ENCODE measurements around the gene CD6.

Gene CD6

GRCh38 chr11:60977224-60977623 is 5.7 kb downstream of the CD6 start:
- H3K9ac ChIP-seq (ENCODE audit: low read depth, low read length): no peak overlapping the region
- no peaks in the 10 kb centered on the region for H3K36me3 ChIP-seq (ENCODE audit: insufficient read depth, low read length)
- H3K9me3 ChIP-seq (ENCODE audit: control insufficient read depth, insufficient read depth, low read length): no peaks in the 10 kb centered on the region
- no peaks in the 10 kb centered on the region for H3K4me1 ChIP-seq (ENCODE audit: insufficient read depth, low read length)

DNA sequence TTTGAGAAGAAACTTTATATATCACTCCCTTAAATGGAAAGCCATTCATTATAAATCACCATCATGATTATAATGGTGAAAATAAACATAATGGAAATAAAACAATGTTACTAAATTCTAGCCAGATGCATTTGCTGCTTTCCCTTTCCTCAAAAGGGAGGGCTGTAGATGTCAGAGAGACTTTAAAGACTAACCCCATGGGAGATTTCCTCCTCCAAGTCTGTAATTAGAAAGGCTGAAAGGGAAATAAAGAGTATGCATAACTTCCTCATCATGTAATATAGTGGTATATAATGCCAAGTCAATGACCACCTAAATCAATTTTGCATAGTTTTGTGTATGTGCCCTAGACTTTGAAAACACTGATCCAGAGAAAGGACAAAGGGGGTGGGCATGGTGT is 6.4 kb downstream of the CD6 start:
- H3K4me1 ChIP-seq (ENCODE audit: insufficient read depth, low read length): no peaks in the 10 kb centered on the region
- H3K36me3 ChIP-seq (ENCODE audit: insufficient read depth, low read length): no peaks in the 10 kb centered on the region
- H3K9me3 ChIP-seq (ENCODE audit: control insufficient read depth, insufficient read depth, low read length): no peaks in the 10 kb centered on the region
- H3K9ac ChIP-seq (ENCODE audit: low read depth, low read length): no peak overlapping the region

DNA sequence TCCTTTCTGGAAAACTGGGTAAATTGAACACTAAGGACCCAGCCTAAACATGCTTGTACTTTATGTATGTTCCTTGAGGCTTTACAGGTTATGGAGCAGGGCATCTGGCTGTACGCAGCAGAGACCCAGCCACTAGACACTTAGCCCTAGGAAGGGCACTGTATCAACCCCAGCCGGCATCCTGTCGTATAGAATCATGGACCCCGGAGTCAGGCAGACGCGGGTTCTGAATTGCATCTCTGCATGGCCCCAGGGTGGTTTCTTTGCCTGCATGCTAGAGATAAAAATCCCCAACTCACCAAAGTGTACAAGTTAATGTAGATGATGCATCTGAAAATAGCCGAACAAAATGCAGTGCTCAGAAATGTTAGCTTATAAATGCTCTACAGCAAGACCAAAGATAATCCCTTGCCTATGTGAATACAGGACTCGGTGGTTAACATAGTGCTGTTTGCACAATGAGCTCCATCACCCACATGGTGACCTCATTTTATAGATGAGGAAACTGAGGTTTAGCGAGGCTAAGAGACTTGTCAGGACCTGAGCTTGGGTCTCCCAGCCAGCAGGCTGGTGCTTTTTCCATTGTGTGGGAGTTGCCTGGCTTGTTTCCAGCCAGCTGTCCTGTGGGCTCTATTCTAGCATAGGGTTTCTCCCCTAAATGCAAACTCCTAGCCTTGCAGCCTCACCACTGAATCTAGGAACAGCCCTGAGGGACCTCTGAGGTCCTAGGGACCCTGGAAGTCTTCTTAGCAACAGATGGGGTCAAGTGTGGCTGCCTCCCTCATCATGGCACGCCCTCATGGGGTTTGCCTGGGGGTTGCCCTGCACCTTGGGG is 7.3 kb downstream of the CD6 start:
- Histone ChIP-seq H3K9me3 (ENCODE audit: control insufficient read depth, insufficient read depth, low read length) (no peaks in the 10 kb centered on the region), H3K4me1 (ENCODE audit: insufficient read depth, low read length) (no peaks in the 10 kb centered on the region), H3K9ac (ENCODE audit: low read depth, low read length) (no peak overlapping the region), H3K36me3 (ENCODE audit: insufficient read depth, low read length) (no peaks in the 10 kb centered on the region)

DNA sequence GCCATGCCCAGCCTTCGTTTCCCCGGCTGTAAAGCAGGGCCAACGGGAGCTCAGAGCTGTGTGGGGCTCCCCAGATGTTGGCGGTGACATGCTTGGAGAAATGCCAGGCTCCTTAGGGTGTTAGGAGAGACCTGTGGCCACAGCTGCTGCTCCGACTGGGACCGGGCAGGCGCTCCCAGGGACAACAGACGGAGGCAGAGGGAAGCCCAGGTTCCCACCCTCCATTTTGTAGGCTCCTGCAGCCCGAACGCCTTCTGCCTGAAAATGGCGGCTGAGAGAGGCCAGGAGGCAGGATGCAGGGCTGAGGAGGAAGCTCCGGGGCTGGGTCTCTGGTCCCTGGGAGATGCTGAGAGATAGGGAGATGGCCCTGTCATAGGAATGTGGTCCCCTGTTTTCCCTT is 10.0 kb downstream of the CD6 start:
- no peak overlapping the region for H3K9ac ChIP-seq (ENCODE audit: low read depth, low read length)
- no peaks in the 10 kb centered on the region for H3K36me3 ChIP-seq (ENCODE audit: insufficient read depth, low read length)
- H3K4me1 ChIP-seq (ENCODE audit: insufficient read depth, low read length): no peaks in the 10 kb centered on the region
- H3K9me3 ChIP-seq (ENCODE audit: control insufficient read depth, insufficient read depth, low read length): no peaks in the 10 kb centered on the region

DNA sequence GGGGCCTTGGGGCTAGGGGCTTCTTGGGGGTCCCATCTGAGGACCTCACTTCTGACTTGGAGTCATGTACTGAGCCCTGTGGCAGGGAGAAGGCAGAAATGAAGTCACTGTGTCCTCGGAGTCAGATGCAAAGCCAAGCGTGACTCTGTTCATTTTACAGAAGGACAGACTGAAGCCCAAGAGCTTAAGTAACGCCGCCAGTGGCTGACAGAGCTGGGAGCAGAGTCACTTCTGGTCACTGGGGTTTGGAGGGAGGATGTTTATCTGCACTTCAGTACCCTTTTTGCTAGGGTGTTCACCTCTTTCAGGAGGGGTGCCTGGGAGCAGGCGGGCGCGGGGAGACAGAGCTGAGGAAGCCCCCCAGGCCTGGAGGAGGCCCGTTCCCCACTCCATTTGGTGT is 10.7 kb downstream of the CD6 start:
- Histone ChIP-seq H3K9me3 (ENCODE audit: control insufficient read depth, insufficient read depth, low read length) (no peaks in the 10 kb centered on the region), H3K9ac (ENCODE audit: low read depth, low read length) (no peak overlapping the region), H3K36me3 (ENCODE audit: insufficient read depth, low read length) (no peaks in the 10 kb centered on the region), H3K4me1 (ENCODE audit: insufficient read depth, low read length) (no peaks in the 10 kb centered on the region)

GRCh38 chr11:60984149-60984548 is 12.7 kb downstream of the CD6 start:
- Histone ChIP-seq H3K36me3 (ENCODE audit: insufficient read depth, low read length) (no peaks in the 10 kb centered on the region), H3K4me1 (ENCODE audit: insufficient read depth, low read length) (no peaks in the 10 kb centered on the region), H3K9ac (ENCODE audit: low read depth, low read length) (no peak overlapping the region), H3K9me3 (ENCODE audit: control insufficient read depth, insufficient read depth, low read length) (no peaks in the 10 kb centered on the region)

DNA sequence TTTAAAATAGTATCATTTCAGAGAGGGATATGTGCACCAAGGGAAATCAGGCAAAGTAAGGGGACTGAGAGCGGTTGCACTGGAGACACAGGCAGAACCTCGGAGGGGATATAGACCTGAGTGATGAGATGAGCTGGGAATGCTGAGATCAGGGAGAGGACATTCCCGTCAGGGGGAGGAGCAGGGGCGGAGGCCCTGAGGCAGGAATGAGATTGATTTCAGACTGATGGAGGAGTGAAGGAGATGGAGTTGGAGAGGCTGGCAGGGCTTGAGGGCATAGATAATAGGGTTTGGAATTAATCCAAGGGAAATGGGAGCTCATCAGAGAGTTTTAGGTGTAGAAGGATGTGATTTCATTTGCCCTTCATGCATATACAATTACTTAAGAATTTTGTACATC is 13.2 kb downstream of the CD6 start:
- no peaks in the 10 kb centered on the region for H3K36me3 ChIP-seq (ENCODE audit: insufficient read depth, low read length)
- H3K9ac ChIP-seq (ENCODE audit: low read depth, low read length): no peak overlapping the region
- H3K4me1 ChIP-seq (ENCODE audit: insufficient read depth, low read length): no peaks in the 10 kb centered on the region
- H3K9me3 ChIP-seq (ENCODE audit: control insufficient read depth, insufficient read depth, low read length): no peaks in the 10 kb centered on the region

DNA sequence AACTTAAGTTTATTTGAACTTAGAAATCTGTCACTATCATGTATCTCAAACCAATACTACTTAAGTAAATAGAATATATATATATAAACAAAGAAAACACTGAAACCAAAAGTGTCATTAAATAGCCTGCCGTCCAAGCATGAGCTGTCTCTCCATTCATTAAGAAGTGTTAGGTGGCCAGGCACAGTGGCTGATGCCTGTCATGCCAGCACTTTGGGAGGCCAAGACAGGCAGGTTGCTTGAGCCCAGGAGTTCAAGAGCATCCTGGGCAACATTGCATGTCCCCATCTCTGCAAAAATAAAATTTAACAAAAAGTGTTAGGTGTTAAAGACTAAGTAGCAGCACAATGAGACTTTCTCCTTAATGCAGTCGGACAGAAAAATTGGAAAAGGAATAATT is 14.0 kb downstream of the CD6 start:
- H3K9me3 ChIP-seq (ENCODE audit: control insufficient read depth, insufficient read depth, low read length): no peaks in the 10 kb centered on the region
- no peak overlapping the region for H3K9ac ChIP-seq (ENCODE audit: low read depth, low read length)
- no peaks in the 10 kb centered on the region for H3K4me1 ChIP-seq (ENCODE audit: insufficient read depth, low read length)
- H3K36me3 ChIP-seq (ENCODE audit: insufficient read depth, low read length): no peaks in the 10 kb centered on the region

- Histone ChIP-seq H3K36me3 (ENCODE audit: insufficient read depth, low read length) (no peaks in the 10 kb centered on the region), H3K9me3 (ENCODE audit: control insufficient read depth, insufficient read depth, low read length) (no peaks in the 10 kb centered on the region), H3K4me1 (ENCODE audit: insufficient read depth, low read length) (no peaks in the 10 kb centered on the region), H3K9ac (ENCODE audit: low read depth, low read length) (no peak overlapping the region)
Observed at GRCh38 chr11:60985991-60986915, 14.8 kb downstream of the CD6 start.

DNA sequence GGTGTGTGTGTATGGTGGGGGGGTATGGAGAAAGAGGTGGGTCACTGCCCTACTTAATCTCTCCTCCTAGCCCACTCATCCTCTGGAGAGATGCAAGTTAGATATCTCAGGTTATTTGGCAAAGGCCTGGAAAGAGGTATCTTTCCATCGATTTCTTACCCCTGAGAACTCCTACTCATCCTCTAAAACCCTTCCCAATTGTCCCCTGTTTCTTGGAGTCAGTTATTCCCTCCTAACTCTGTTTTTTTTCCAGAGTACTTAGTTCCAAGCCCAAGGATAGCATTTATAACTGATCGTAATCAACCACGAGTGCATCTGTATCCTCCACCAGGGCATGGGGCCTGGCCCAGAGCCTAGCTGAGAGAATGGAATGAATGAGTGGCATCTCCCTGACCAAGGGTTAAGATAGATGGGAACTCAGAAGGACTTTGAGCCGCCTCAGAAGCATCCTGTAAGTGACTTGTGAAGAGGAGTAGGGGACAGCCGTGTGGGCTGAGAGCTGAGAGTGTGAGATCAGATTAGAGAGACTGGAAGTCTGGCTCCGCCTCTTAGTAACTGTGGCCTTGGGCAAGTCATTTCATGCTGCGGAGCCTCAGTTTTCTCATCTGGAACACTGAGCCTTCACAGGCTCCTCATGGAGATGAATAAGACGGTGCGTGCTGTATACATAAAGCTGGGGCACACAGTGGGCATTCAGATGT is 16.2 kb downstream of the CD6 start:
- Histone ChIP-seq H3K4me1 (ENCODE audit: insufficient read depth, low read length) (no peaks in the 10 kb centered on the region), H3K9ac (ENCODE audit: low read depth, low read length) (no peak overlapping the region), H3K9me3 (ENCODE audit: control insufficient read depth, insufficient read depth, low read length) (no peaks in the 10 kb centered on the region), H3K36me3 (ENCODE audit: insufficient read depth, low read length) (no peaks in the 10 kb centered on the region)

- Histone ChIP-seq H3K9ac (ENCODE audit: low read depth, low read length) (no peak overlapping the region), H3K36me3 (ENCODE audit: insufficient read depth, low read length) (no peaks in the 10 kb centered on the region), H3K9me3 (ENCODE audit: control insufficient read depth, insufficient read depth, low read length) (no peaks in the 10 kb centered on the region), H3K4me1 (ENCODE audit: insufficient read depth, low read length) (no peaks in the 10 kb centered on the region)
Observed at GRCh38 chr11:60988658-60989057, 17.2 kb downstream of the CD6 start.

- H3K9me3 ChIP-seq (ENCODE audit: control insufficient read depth, insufficient read depth, low read length): no peaks in the 10 kb centered on the region
- no peak overlapping the region for H3K9ac ChIP-seq (ENCODE audit: low read depth, low read length)
- no peaks in the 10 kb centered on the region for H3K4me1 ChIP-seq (ENCODE audit: insufficient read depth, low read length)
Observed at GRCh38 chr11:60989093-60989650, 17.7 kb downstream of the CD6 start.

DNA sequence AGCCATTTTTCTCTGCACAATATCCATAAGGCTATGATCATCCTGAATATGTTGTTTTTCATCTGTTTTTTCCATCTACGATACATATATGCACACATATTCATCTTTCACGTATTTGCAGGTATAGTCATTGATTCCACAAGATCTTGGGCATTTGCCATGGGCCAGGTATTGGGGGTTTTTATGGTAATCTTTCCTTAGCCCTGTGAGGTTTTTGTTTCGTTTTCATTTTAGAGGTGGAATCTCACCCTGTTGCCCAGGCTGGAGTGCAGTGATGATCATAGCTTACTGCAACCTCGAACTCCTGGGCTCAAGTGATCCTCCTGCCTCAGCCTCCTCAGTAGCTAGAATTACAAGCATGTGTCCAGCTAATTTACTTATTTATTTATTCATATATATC is 20.0 kb downstream of the CD6 start:
- H3K4me1 ChIP-seq (ENCODE audit: insufficient read depth, low read length): no peaks in the 10 kb centered on the region
- no peaks in the 10 kb centered on the region for H3K36me3 ChIP-seq (ENCODE audit: insufficient read depth, low read length)
- H3K9ac ChIP-seq (ENCODE audit: low read depth, low read length): no peak overlapping the region
- no peaks in the 10 kb centered on the region for H3K9me3 ChIP-seq (ENCODE audit: control insufficient read depth, insufficient read depth, low read length)

More at GRCh38 chr11:60989093-60989650, 17.7 kb downstream of the CD6 start:
- no peaks in the 10 kb centered on the region for H3K36me3 ChIP-seq (ENCODE audit: insufficient read depth, low read length)

GRCh38 chr11:60992842-60993409 is 21.4 kb downstream of the CD6 start:
- H3K9me3 ChIP-seq (ENCODE audit: control insufficient read depth, insufficient read depth, low read length): no peaks in the 10 kb centered on the region

More at GRCh38 chr11:60992842-60993409, 21.4 kb downstream of the CD6 start:
- Histone ChIP-seq H3K9ac (ENCODE audit: low read depth, low read length) (no peak overlapping the region), H3K4me1 (ENCODE audit: insufficient read depth, low read length) (no peaks in the 10 kb centered on the region), H3K36me3 (ENCODE audit: insufficient read depth, low read length) (no peaks in the 10 kb centered on the region)
